ENCODE measurements around the gene BEAN1.
A peak's percentile ranks its signal among the peaks of the same experiment; 100 is the strongest.

BEAN1 gene

GRCh38 chr16:66521951-66522771 lies 95.1 kb downstream of the BEAN1 start:
- DNase-seq (ENCODE audit: low read depth in 2 of 2) = peak; percentile 93 to 95

GRCh38 chr16:66522816-66523590 lies 95.9 kb downstream of the BEAN1 start:
- DNase-seq (ENCODE audit: low read depth in 2 of 2) = no peak

- no peak for DNase-seq (ENCODE audit: low read depth in 2 of 2)
Observed at GRCh38 chr16:66523861-66524354, 96.8 kb downstream of the BEAN1 start.

GRCh38 chr16:66524601-66525164 lies 97.6 kb downstream of the BEAN1 start:
- no peak for DNase-seq (ENCODE audit: low read depth in 2 of 2)

- DNase-seq (ENCODE audit: low read depth in 2 of 2) = no peak
Observed at GRCh38 chr16:66525396-66526180, 98.5 kb downstream of the BEAN1 start.

GRCh38 chr16:66528294-66528693 lies 101.2 kb downstream of the BEAN1 start:
- no peak for DNase-seq (ENCODE audit: low read depth in 2 of 2)

GRCh38 chr16:66529475-66529874 lies 102.4 kb downstream of the BEAN1 start:
- DNase-seq (ENCODE audit: low read depth in 2 of 2) = no peak

All from stimulated activated CD8-positive, alpha-beta memory T cell treated with anti-CD3 and anti-CD28 coated beads, Interleukin-15, amount 100 ng/mL, for 48 hours (primary cell).